ENCODE data around the gene CMPK2. TPM values are rescaled to one million over a fixed set of nuclear protein-coding genes. Genes with fewer than 3 reads are reported as not detected.

The CMPK2 gene
- total RNA-seq, 4 donors from 2014 or later, result 3.1 to 7.8 (median 5.4) TPM

DNA sequence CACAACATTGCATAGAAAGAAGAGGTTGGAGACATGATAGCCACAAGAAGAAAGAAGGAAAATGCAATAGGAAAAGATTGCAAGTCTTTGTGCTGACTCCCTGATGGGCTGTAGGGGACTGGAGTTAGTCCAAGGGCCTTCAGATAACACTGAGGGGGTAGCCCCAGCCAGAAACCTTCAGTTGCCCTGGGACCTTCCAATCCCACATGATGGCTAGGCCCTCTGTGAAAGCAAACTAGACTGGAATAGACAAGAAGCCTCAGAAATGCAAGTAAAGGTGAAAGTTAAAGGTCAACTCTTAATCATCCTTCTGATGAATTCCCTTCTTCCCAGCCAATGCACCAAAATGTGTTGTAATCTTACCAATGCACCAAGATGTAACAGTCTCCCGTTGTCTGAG lies 19.2 kb downstream of the CMPK2 start:
- Histone ChIP-seq H3K4me1 (no peaks in the 10 kb centered on the region), H3K4me3 (no peak overlapping the region), H3K27me3 (no peaks in the 10 kb centered on the region), H3K9me3 (peaks cover 1 to 98% (median 11%) of the 10 kb centered on the region in 3 donors), H3K27ac (no peak overlapping the region), H3K36me3 (peaks cover 7 to 72% of the 10 kb centered on the region in 2 donors)
- WGBS, 2 donors (ENCODE audit: low coverage in 1 of 2), result 80 to 100% methylated on average over 1 of the region's 1 CpG
- ATAC-seq, result no peak
- TF ChIP-seq POLR2A (IDR thresholded peaks at IDR 0.05), result no peak
- no peak for TF ChIP-seq EP300 (IDR thresholded peaks at IDR 0.05)
- TF ChIP-seq, protein P1, sequence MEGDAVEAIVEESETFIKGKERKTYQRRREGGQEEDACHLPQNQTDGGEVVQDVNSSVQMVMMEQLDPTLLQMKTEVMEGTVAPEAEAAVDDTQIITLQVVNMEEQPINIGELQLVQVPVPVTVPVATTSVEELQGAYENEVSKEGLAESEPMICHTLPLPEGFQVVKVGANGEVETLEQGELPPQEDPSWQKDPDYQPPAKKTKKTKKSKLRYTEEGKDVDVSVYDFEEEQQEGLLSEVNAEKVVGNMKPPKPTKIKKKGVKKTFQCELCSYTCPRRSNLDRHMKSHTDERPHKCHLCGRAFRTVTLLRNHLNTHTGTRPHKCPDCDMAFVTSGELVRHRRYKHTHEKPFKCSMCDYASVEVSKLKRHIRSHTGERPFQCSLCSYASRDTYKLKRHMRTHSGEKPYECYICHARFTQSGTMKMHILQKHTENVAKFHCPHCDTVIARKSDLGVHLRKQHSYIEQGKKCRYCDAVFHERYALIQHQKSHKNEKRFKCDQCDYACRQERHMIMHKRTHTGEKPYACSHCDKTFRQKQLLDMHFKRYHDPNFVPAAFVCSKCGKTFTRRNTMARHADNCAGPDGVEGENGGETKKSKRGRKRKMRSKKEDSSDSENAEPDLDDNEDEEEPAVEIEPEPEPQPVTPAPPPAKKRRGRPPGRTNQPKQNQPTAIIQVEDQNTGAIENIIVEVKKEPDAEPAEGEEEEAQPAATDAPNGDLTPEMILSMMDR (IDR thresholded peaks at IDR 0.05), result no peak
- no peak for TF ChIP-seq POLR2AphosphoS5 (IDR thresholded peaks at IDR 0.05)

DNA sequence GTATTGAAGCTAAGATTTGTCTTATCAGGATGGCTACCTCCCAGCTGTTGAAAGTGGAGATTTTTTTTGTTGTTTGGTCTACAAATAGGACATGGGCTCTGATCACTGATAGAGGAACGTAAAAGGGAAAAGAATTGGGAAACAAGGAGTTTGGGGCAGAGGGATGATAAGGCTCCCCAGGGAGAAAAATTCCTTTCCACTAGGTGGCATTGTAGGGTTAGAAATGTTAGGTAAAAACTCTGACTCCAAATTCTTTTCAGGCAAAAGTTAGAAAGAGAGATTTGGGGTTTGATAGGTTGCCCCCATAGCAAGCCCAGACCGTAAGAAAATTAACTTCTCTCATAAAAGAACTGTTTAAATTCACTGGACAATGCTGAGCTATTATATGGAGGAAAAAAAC lies 19.8 kb downstream of the CMPK2 start:
- H3K27me3 ChIP-seq, result no peaks in the 10 kb centered on the region
- peaks cover 1 to 98% (median 11%) of the 10 kb centered on the region in 3 donors for H3K9me3 ChIP-seq
- no peak overlapping the region for H3K4me3 ChIP-seq
- TF ChIP-seq, protein P1 (IDR thresholded peaks at IDR 0.05), result no peak
- TF ChIP-seq EP300 (IDR thresholded peaks at IDR 0.05) (no peak), POLR2AphosphoS5 (IDR thresholded peaks at IDR 0.05) (no peak), POLR2A (IDR thresholded peaks at IDR 0.05) (no peak)
- 90 to 100% methylated on average over 2 of the region's 2 CpGs for WGBS, 2 donors (ENCODE audit: low coverage in 1 of 2)
- H3K36me3 ChIP-seq, result peaks cover 7 to 65% of the 10 kb centered on the region in 2 donors
- H3K4me1 ChIP-seq, result no peaks in the 10 kb centered on the region
- no peak overlapping the region for H3K27ac ChIP-seq
- ATAC-seq, result no peak

- Histone ChIP-seq H3K9me3 (peaks cover 1 to 100% (median 11%) of the 10 kb centered on the region in 3 donors), H3K4me1 (no peaks in the 10 kb centered on the region), H3K27ac (no peak overlapping the region), H3K4me3 (no peak overlapping the region), H3K36me3 (peaks cover 7 to 59% of the 10 kb centered on the region in 2 donors), H3K27me3 (no peaks in the 10 kb centered on the region)
- TF ChIP-seq POLR2A (IDR thresholded peaks at IDR 0.05) (no peak), POLR2AphosphoS5 (IDR thresholded peaks at IDR 0.05) (no peak), EP300 (IDR thresholded peaks at IDR 0.05) (no peak)
- TF ChIP-seq, protein P1 (IDR thresholded peaks at IDR 0.05), result no peak
- ATAC-seq, result no peak
- WGBS, 2 donors (ENCODE audit: low coverage in 1 of 2), result 71 to 100% methylated on average over 1 to 2 of the region's 3 CpGs
Observed at GRCh38 chr2:6845312-6845711, 20.4 kb downstream of the CMPK2 start.

DNA sequence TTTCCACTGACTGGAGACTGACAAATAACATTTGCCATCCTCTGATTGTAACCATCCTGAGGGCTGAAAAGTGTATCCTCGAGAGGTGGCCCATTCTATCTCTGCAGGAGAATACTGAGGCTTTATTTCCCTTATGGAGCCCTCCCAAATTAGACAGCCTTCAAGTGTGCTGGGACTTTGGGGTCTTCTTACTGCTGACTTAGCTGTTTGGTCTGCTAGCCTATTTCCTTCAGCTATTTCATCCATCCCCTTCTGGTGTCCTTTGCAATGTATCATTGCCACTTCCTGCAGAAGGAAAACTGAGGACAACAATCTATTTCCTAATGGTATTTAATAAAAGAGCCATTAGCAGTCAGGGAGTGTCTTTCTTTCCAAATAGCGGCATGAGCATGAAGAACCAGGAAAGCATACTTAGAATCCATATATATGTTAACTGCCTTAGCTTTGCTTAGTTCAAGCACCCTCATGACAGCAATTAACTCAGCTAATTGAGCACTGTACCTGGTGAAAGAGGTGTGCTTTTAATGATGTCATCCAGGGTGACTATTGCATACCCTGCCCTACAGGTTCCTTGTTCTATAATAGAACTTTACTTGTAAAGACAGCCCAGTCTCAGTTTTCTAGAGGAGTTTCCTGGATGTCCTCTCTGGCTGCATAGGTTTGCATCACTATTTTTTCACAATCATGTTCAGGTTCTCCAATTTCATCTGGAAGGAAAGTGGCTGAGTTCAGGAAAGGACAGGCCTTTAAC lies 24.0 kb downstream of the CMPK2 start:
- Histone ChIP-seq H3K27ac (no peak overlapping the region), H3K27me3 (no peaks in the 10 kb centered on the region), H3K9me3 (peaks cover 0 to 79% (median 11%) of the 10 kb centered on the region in 3 donors), H3K36me3 (peaks cover 3 to 30% of the 10 kb centered on the region in 2 donors), H3K4me3 (no peak overlapping the region), H3K4me1 (no peaks in the 10 kb centered on the region)
- WGBS, 2 donors (ENCODE audit: low coverage in 1 of 2), result 70 to 83% methylated on average over 2 of the region's 2 CpGs
- ATAC-seq, result no peak
- TF ChIP-seq EP300 (IDR thresholded peaks at IDR 0.05), result no peak
- TF ChIP-seq POLR2A (IDR thresholded peaks at IDR 0.05), result no peak
- TF ChIP-seq, protein P1 (IDR thresholded peaks at IDR 0.05), result no peak
- no peak for TF ChIP-seq POLR2AphosphoS5 (IDR thresholded peaks at IDR 0.05)

Data from gastroesophageal sphincter (tissue), 4 donors.